ENCODE results near the gene HEATR9. TPM values are rescaled to one million over a fixed set of nuclear protein-coding genes. Genes with fewer than 3 reads are reported as not detected.

HEATR9 gene
- total and polyA plus RNA-seq, 5 donors from 2014 or later: not detected

DNA sequence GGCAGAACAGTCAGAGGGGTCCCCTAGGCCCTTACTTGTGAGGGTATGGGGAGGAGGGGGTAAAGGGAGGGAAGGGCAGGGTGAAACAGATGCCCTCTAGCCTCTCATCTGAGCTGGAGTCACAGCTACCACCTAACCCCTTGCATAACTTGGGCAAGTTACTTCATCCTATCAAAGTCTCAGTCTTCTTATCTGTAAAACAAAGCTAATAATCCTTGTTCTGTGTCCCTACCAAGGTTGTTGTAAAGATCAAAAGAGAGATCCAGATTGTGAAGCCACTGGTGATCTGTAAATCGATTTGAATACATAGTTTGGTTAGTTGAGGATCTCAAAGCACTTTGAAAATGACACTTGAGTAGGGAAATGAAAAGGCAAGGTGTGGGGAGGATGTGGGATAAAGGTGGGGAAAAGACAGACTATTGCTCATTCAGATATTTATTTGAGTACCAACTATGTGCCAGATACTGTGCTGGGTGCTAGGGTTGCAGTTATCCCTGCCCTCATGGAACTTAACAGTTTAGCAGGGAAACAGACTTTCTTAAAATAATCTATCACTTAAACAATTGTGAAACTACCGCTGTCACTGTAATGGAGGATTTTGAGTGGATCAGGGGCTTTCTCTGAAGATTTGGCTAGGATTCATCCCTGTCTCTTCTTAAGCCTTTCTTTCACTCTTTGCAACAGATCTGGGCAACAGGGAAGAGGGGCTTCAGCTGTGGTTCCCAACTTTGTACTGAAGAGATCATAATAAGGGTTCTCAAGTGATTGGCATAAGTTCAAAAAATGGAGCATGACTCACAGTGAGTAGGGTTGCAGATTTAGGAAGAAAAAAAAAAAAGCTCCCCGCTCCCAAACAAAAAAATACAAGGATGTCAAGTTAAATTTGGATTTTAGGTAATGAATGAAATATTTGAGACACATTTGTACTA is 3.0 kb downstream of the HEATR9 start:
- Mint-ChIP-seq H3K27me3 (no peaks in the 10 kb centered on the region), H3K9me3 (no peaks in the 10 kb centered on the region), H3K4me3 (no peak overlapping the region), H3K36me3 (peaks cover 8% of the 10 kb centered on the region), H3K4me1 (peaks cover 0 to 1% (median 0%) of the 10 kb centered on the region in 4 donors), H3K27ac (no peak overlapping the region)
- no peak overlapping the region for H3K4me3 ChIP-seq (ENCODE audit: low read depth, low read length)
- H3K27me3 ChIP-seq (ENCODE audit: control insufficient read depth, insufficient read depth, low read length): no peaks in the 10 kb centered on the region
- no peak overlapping the region for H3K27ac ChIP-seq (ENCODE audit: insufficient read depth, low read length, poor library complexity, severe bottlenecking)
- no peaks in the 10 kb centered on the region for H3K4me1 ChIP-seq (ENCODE audit: control insufficient read depth, insufficient read depth, low read length, poor library complexity, severe bottlenecking)
- DNase-seq (no peak), ATAC-seq (ENCODE audit: low read depth in 2 of 2) (no peak)
- H3K36me3 ChIP-seq (ENCODE audit: control insufficient read depth, insufficient read depth, low read length): no peaks in the 10 kb centered on the region
- H3K9me3 ChIP-seq (ENCODE audit: control insufficient read depth in 2 of 2, low read length in 2 of 2): no peaks in the 10 kb centered on the region

DNA sequence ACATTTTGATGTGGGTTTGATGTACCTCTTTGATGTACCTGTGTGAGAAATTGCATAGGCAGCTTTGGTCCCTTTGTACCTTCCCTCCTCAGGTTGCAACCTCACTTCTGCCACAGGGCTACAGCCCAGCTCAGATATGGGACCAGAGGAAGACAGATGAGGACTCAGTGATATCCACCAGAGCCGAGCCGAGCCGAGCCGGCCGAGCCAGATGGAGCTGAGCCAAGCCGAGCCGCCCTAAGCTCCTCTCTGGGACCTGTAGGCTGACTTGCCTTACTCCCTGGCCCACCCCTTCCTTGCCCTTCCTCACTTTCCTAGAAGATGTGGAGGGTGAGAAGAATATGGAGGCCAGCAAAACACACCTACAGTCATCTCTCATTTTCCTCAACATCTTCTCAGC is 3.8 kb downstream of the HEATR9 start:
- H3K9me3 Mint-ChIP-seq: no peaks in the 10 kb centered on the region
- H3K36me3 ChIP-seq (ENCODE audit: control insufficient read depth, insufficient read depth, low read length): no peaks in the 10 kb centered on the region
- no peak overlapping the region for H3K27ac ChIP-seq (ENCODE audit: insufficient read depth, low read length, poor library complexity, severe bottlenecking)
- H3K4me1 Mint-ChIP-seq: peaks cover 0 to 1% (median 0%) of the 10 kb centered on the region in 4 donors
- no peaks in the 10 kb centered on the region for H3K27me3 ChIP-seq (ENCODE audit: control insufficient read depth, insufficient read depth, low read length)
- H3K9me3 ChIP-seq (ENCODE audit: control insufficient read depth in 2 of 2, low read length in 2 of 2): no peaks in the 10 kb centered on the region
- no peaks in the 10 kb centered on the region for H3K4me1 ChIP-seq (ENCODE audit: control insufficient read depth, insufficient read depth, low read length, poor library complexity, severe bottlenecking)
- H3K4me3 ChIP-seq (ENCODE audit: low read depth, low read length): no peak overlapping the region
- H3K4me3 Mint-ChIP-seq: no peak overlapping the region
- H3K27me3 Mint-ChIP-seq: no peaks in the 10 kb centered on the region
- H3K27ac Mint-ChIP-seq: no peak overlapping the region
- ATAC-seq (ENCODE audit: low read depth in 2 of 2) (no peak), DNase-seq (no peak)
- peaks cover 8% of the 10 kb centered on the region for H3K36me3 Mint-ChIP-seq

- Mint-ChIP-seq H3K9me3 (peaks cover 0 to 1% (median 0%) of the 10 kb centered on the region in 7 donors), H3K4me1 (peaks cover 0 to 1% (median 0%) of the 10 kb centered on the region in 4 donors), H3K27ac (peak overlapping the region in 1 of 3 donors; percentile 84), H3K4me3 (no peak overlapping the region), H3K27me3 (no peaks in the 10 kb centered on the region), H3K36me3 (peaks cover 9% of the 10 kb centered on the region)
- ATAC-seq (ENCODE audit: low read depth in 2 of 2): no peak
- Histone ChIP-seq H3K27me3 (ENCODE audit: control insufficient read depth, insufficient read depth, low read length) (no peaks in the 10 kb centered on the region), H3K27ac (ENCODE audit: insufficient read depth, low read length, poor library complexity, severe bottlenecking) (no peak overlapping the region), H3K9me3 (ENCODE audit: control insufficient read depth in 2 of 2, low read length in 2 of 2) (no peaks in the 10 kb centered on the region), H3K4me1 (ENCODE audit: control insufficient read depth, insufficient read depth, low read length, poor library complexity, severe bottlenecking) (no peaks in the 10 kb centered on the region), H3K36me3 (ENCODE audit: control insufficient read depth, insufficient read depth, low read length) (no peaks in the 10 kb centered on the region), H3K4me3 (ENCODE audit: low read depth, low read length) (no peak overlapping the region)
- no peak for DNase-seq
These were observed 12.1 kb downstream of the HEATR9 start for GRCh38 chr17:35856603-35857002.

DNA sequence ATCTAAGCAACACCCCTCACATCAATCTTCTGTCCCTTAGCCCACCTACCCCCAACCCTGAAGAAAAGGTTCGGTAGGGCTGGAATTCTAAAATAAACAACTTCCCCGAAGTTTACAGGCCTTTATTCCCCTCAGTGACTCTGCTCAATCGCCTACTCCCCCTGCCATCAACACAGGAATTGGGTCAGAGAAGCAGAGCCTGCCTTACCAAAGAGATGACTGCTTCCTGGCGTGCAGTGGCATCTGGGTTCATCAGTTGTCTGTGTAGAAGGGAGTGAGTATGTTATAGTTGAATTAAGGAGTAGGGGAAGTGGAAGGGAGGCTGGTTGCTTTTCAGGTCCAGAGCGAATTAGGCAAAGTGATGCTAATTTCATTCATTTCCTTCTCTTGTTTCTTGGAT is 12.7 kb downstream of the HEATR9 start:
- Histone ChIP-seq H3K4me1 (ENCODE audit: control insufficient read depth, insufficient read depth, low read length, poor library complexity, severe bottlenecking) (no peaks in the 10 kb centered on the region), H3K27ac (ENCODE audit: insufficient read depth, low read length, poor library complexity, severe bottlenecking) (no peak overlapping the region), H3K9me3 (ENCODE audit: control insufficient read depth in 2 of 2, low read length in 2 of 2) (no peaks in the 10 kb centered on the region), H3K4me3 (ENCODE audit: low read depth, low read length) (no peak overlapping the region), H3K36me3 (ENCODE audit: control insufficient read depth, insufficient read depth, low read length) (no peaks in the 10 kb centered on the region), H3K27me3 (ENCODE audit: control insufficient read depth, insufficient read depth, low read length) (no peaks in the 10 kb centered on the region)
- Mint-ChIP-seq H3K4me3 (no peak overlapping the region), H3K9me3 (peaks cover 0 to 1% (median 0%) of the 10 kb centered on the region in 7 donors), H3K4me1 (peaks cover 0 to 5% (median 2%) of the 10 kb centered on the region in 4 donors), H3K27ac (no peak overlapping the region), H3K27me3 (no peaks in the 10 kb centered on the region), H3K36me3 (peaks cover 15% of the 10 kb centered on the region)
- DNase-seq (no peak), ATAC-seq (ENCODE audit: low read depth in 2 of 2) (no peak)

- no peak overlapping the region for H3K4me3 ChIP-seq (ENCODE audit: low read depth, low read length)
- Mint-ChIP-seq H3K9me3 (no peaks in the 10 kb centered on the region), H3K4me3 (no peak overlapping the region), H3K36me3 (peaks cover 37% of the 10 kb centered on the region), H3K27me3 (no peaks in the 10 kb centered on the region), H3K4me1 (peaks cover 0 to 10% (median 6%) of the 10 kb centered on the region in 4 donors), H3K27ac (peak overlapping the region in 2 of 3 donors; percentile 7 to 12)
- no peaks in the 10 kb centered on the region for H3K9me3 ChIP-seq (ENCODE audit: control insufficient read depth in 2 of 2, low read length in 2 of 2)
- H3K27me3 ChIP-seq (ENCODE audit: control insufficient read depth, insufficient read depth, low read length): no peaks in the 10 kb centered on the region
- H3K27ac ChIP-seq (ENCODE audit: insufficient read depth, low read length, poor library complexity, severe bottlenecking): no peak overlapping the region
- no peaks in the 10 kb centered on the region for H3K4me1 ChIP-seq (ENCODE audit: control insufficient read depth, insufficient read depth, low read length, poor library complexity, severe bottlenecking)
- ATAC-seq (ENCODE audit: low read depth in 2 of 2) (peak; percentile 48 to 58), DNase-seq (peak; percentile 3 to 83 (median 38))
- peaks cover 46% of the 10 kb centered on the region for H3K36me3 ChIP-seq (ENCODE audit: control insufficient read depth, insufficient read depth, low read length)
These were observed 19.0 kb downstream of the HEATR9 start for GRCh38 chr17:35849469-35850348.

- ATAC-seq (ENCODE audit: low read depth in 2 of 2) (no peak), DNase-seq (no peak)
- H3K9me3 Mint-ChIP-seq: no peaks in the 10 kb centered on the region
- Histone ChIP-seq H3K27me3 (ENCODE audit: control insufficient read depth, insufficient read depth, low read length) (no peaks in the 10 kb centered on the region), H3K4me3 (ENCODE audit: low read depth, low read length) (no peak overlapping the region), H3K36me3 (ENCODE audit: control insufficient read depth, insufficient read depth, low read length) (peaks cover 65% of the 10 kb centered on the region), H3K27ac (ENCODE audit: insufficient read depth, low read length, poor library complexity, severe bottlenecking) (no peak overlapping the region), H3K9me3 (ENCODE audit: control insufficient read depth in 2 of 2, low read length in 2 of 2) (no peaks in the 10 kb centered on the region), H3K4me1 (ENCODE audit: control insufficient read depth, insufficient read depth, low read length, poor library complexity, severe bottlenecking) (no peaks in the 10 kb centered on the region)
- peak overlapping the region in 1 of 3 donors; percentile 60 for H3K27ac Mint-ChIP-seq
- H3K4me3 Mint-ChIP-seq: no peak overlapping the region
- H3K27me3 Mint-ChIP-seq: no peaks in the 10 kb centered on the region
- peaks cover 0 to 10% (median 6%) of the 10 kb centered on the region in 4 donors for H3K4me1 Mint-ChIP-seq
- H3K36me3 Mint-ChIP-seq: peaks cover 45% of the 10 kb centered on the region
These were observed 20.9 kb downstream of the HEATR9 start for GRCh38 chr17:35847633-35848373.

DNA sequence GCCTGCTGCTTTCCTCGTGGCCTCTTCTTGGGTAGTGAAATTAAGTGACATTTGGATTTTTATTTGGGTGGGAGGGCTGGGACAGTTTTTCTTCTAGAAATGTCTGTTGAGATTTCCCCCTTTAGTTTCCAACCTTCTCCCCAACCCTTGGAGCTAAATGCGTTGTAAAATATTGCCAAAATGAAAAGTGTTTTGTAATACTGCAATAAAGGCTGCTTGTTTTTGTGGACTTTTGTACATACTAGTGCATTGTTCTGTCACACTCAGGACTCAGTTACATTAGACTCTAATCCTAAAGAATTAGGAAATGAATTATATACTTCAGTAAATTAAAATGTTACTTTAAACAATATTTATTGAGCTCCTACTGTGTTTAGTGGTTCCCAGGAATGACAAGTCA is 21.7 kb downstream of the HEATR9 start:
- Histone ChIP-seq H3K36me3 (ENCODE audit: control insufficient read depth, insufficient read depth, low read length) (peaks cover 73% of the 10 kb centered on the region), H3K27me3 (ENCODE audit: control insufficient read depth, insufficient read depth, low read length) (no peaks in the 10 kb centered on the region), H3K4me3 (ENCODE audit: low read depth, low read length) (no peak overlapping the region), H3K9me3 (ENCODE audit: control insufficient read depth in 2 of 2, low read length in 2 of 2) (no peaks in the 10 kb centered on the region), H3K4me1 (ENCODE audit: control insufficient read depth, insufficient read depth, low read length, poor library complexity, severe bottlenecking) (no peaks in the 10 kb centered on the region), H3K27ac (ENCODE audit: insufficient read depth, low read length, poor library complexity, severe bottlenecking) (no peak overlapping the region)
- ATAC-seq (ENCODE audit: low read depth in 2 of 2) (no peak), DNase-seq (no peak)
- Mint-ChIP-seq H3K27me3 (no peaks in the 10 kb centered on the region), H3K27ac (no peak overlapping the region), H3K36me3 (peaks cover 51% of the 10 kb centered on the region), H3K9me3 (no peaks in the 10 kb centered on the region), H3K4me3 (no peak overlapping the region), H3K4me1 (peaks cover 0 to 10% (median 6%) of the 10 kb centered on the region in 4 donors)
